ENCODE data around the gene SPEF1.

SPEF1 gene

GRCh38 chr20:3745686-3746173, 35.5 kb downstream of the SPEF1 start:
- no peak for DNase-seq

GRCh38 chr20:3744806-3745685, 36.2 kb downstream of the SPEF1 start:
- peak; percentile 51 to 74 (median 66) for DNase-seq

GRCh38 chr20:3744037-3744436, 37.2 kb downstream of the SPEF1 start:
- DNase-seq, result no peak

GRCh38 chr20:3743251-3743650, 38.0 kb downstream of the SPEF1 start:
- no peak for DNase-seq

- no peak for DNase-seq
Observed at GRCh38 chr20:3741836-3742458, 39.3 kb downstream of the SPEF1 start.

- no peak for DNase-seq
Observed at GRCh38 chr20:3740615-3741301, 40.5 kb downstream of the SPEF1 start.

- no peak for DNase-seq
Observed at GRCh38 chr20:3739926-3740451, 41.3 kb downstream of the SPEF1 start.

- no peak for DNase-seq
Observed at GRCh38 chr20:3739054-3739925, 42.0 kb downstream of the SPEF1 start.

- DNase-seq, result no peak
Observed at GRCh38 chr20:3738111-3739053, 42.9 kb downstream of the SPEF1 start.

GRCh38 chr20:3735768-3736167, 45.5 kb downstream of the SPEF1 start:
- no peak for DNase-seq

- no peak for DNase-seq
Observed at GRCh38 chr20:3734111-3734843, 47.0 kb downstream of the SPEF1 start.

GRCh38 chr20:3733119-3733995, 47.9 kb downstream of the SPEF1 start:
- no peak for DNase-seq

- no peak for DNase-seq
Observed at GRCh38 chr20:3732327-3733118, 48.7 kb downstream of the SPEF1 start, which contains the start of gene HSPA12B. Gene HSPA12B, plus strand, starts transcription at chr20:3732685. Its CDS starts 5,990 bp downstream, at chr20:3738675.

- DNase-seq, result no peak
Observed at GRCh38 chr20:3731944-3732326, 49.3 kb downstream of the SPEF1 start.

- no peak for DNase-seq
Observed at GRCh38 chr20:3730803-3731672, 50.2 kb downstream of the SPEF1 start.

GRCh38 chr20:3729811-3730540, 51.3 kb downstream of the SPEF1 start:
- DNase-seq, result no peak
